Testis (tissue), 2 donors: ENCODE data around the gene ELMOD2.
"Not testable (repeated sequence)": the region's sequence is repeated elsewhere in the genome, so short reads cannot be mapped to it uniquely, and the experiment has no call there.

ENCODE experiments used
- CTCF ChIP-seq, 3 experiments: fragments of 450-650 bp in 2 of 3; fragments of 200-600 bp in 1 of 3; sonication (generic) in 1 of 3; IDR thresholded peaks; one replicate each; pipeline ENCODE4 v1.5.1; 2016 to 2019; ENCODE audit warnings: antibody characterized with exemption in 3 of 3, mild to moderate bottlenecking in 2 of 3, moderate library complexity in 1 of 3
- POLR2A ChIP-seq: fragments of 450-650 bp; IDR thresholded peaks from one replicate; pipeline ENCODE4 v1.6.1; 2017; ENCODE audit warnings: antibody characterized with exemption, mild to moderate bottlenecking, moderate library complexity

- TF ChIP-seq CTCF (IDR thresholded peaks at IDR 0.05); POLR2A: not testable (repeated sequence)
These were observed 10.2 kb upstream of the ELMOD2 start for GRCh38 chr4:140513765-140514164.
